HepG2 (cell line): ENCODE measurements around the gene LHFPL2.

Source experiments
- CTCF ChIP-seq: sonication (generic); formaldehyde crosslinking; IDR thresholded peaks from 2 replicates; pipeline ENCODE4 v1.5.0; 2020; ENCODE audit warnings: mild to moderate bottlenecking, missing genetic modification reagents, moderate library complexity
- FOXA1 ChIP-seq, 2 experiments: fragments of 450-650 bp in 1 of 2; sonication (generic) in 1 of 2; formaldehyde crosslinking in 1 of 2; IDR thresholded peaks; 2 replicates each; pipeline versions ENCODE4 v1.4.0 to v1.6.1; 2016 to 2020; ENCODE audit warnings: missing genetic modification reagents in 1 of 2
- HBP1 ChIP-seq: IDR thresholded peaks from 2 replicates; pipeline ENCODE4 v1.6.1; 2016; ENCODE audit warnings: low read depth, control low read depth
- HNRNPUL1 ChIP-seq: fragments of 200-400 bp; formaldehyde crosslinking; IDR thresholded peaks from 2 replicates; pipeline ENCODE4 v1.6.1; 2017; ENCODE audit warnings: low read depth, mild to moderate bottlenecking, low read length, moderate library complexity
- KAT2B ChIP-seq: fragments of 150-350 bp; IDR thresholded peaks from 2 replicates; pipeline ENCODE4 v1.6.1; 2014; ENCODE audit warnings: low read depth, low read length, borderline replicate concordance
- KDM5A ChIP-seq: fragments of 200-600 bp; sonication (generic); IDR thresholded peaks from 2 replicates; pipeline ENCODE4 v1.7.0; 2018; ENCODE audit warnings: antibody characterized with exemption, mild to moderate bottlenecking, low read length, borderline replicate concordance
- MXD1 ChIP-seq: sonication (generic); formaldehyde crosslinking; IDR thresholded peaks from 2 replicates; pipeline ENCODE4 v1.4.0; 2020; ENCODE audit warnings: mild to moderate bottlenecking, missing genetic modification reagents
- REST ChIP-seq, 2 experiments: IDR thresholded peaks; 2 replicates each; pipeline ENCODE4 v1.6.1; 2011 to 2012; ENCODE audit warnings: low read length in 2 of 2, borderline replicate concordance in 1 of 2, low read depth in 1 of 2, mild to moderate bottlenecking in 1 of 2, moderate library complexity in 1 of 2
- TAF1 ChIP-seq: sonication (generic); formaldehyde crosslinking; IDR thresholded peaks from 2 replicates; pipeline ENCODE4 v1.4.0; 2020; ENCODE audit warnings: missing genetic modification reagents
- ZNF709 ChIP-seq: sonication (generic); formaldehyde crosslinking; IDR thresholded peaks from 2 replicates; pipeline ENCODE4 v1.5.0; 2020; ENCODE audit warnings: mild to moderate bottlenecking, missing genetic modification reagents

GRCh38 chr5:78659114-78659513 lies 10.5 kb upstream of the LHFPL2 start:
- TF ChIP-seq KAT2B: no peak
- TF ChIP-seq ZNF709 (CRISPR knock-in tag): no peak
- TF ChIP-seq KDM5A: no peak
- no peak for TF ChIP-seq CTCF (CRISPR knock-in tag)
- no peak for TF ChIP-seq TAF1 (CRISPR knock-in tag)
- TF ChIP-seq HNRNPUL1: no peak
- TF ChIP-seq FOXA1 (IDR thresholded peaks at IDR 0.05): no peak
- no peak for TF ChIP-seq FOXA1 (CRISPR knock-in tag; IDR thresholded peaks at IDR 0.05)
- TF ChIP-seq HBP1: no peak
- TF ChIP-seq MXD1 (CRISPR knock-in tag): no peak
- TF ChIP-seq REST (IDR thresholded peaks at IDR 0.05; ENCODE audit: borderline replicate concordance in 1 of 2, low read depth in 1 of 2, low read length in 2 of 2): no peak
